HS-27A (cell line): ENCODE data around the gene CHRNA7.

Source experiments
- DNase-seq: peaks from one replicate; pipeline ENCODE4 v3.0.0-alpha.2; 2012; ENCODE audit warnings: low read depth, missing footprints

CHRNA7 gene

DNA sequence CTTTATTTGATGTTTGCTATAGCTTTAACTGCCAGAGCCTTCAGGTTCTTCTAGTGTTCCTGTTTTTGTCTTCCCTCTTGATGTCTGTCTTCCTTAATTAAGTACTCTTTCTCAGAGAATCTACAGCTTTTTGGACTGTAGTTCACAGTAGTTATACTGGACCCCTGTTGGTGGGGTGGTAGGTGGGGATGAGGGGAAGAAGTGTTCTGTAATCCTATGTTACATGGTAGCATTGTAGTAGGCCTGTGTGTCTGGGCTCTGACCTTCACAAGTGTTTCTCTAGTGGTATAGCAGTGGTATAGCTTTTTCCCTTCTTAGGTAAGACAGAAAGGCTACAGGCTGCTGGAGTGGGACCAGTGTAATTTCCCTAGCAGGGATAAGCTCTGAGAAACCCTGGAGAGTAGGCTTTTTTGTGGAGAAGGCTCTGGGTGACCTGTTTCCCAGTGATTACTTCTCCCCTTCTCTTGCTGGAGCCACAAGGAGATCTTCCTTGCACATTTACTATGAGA lies 59.6 kb downstream of the CHRNA7 start:
- no peak for DNase-seq

DNA sequence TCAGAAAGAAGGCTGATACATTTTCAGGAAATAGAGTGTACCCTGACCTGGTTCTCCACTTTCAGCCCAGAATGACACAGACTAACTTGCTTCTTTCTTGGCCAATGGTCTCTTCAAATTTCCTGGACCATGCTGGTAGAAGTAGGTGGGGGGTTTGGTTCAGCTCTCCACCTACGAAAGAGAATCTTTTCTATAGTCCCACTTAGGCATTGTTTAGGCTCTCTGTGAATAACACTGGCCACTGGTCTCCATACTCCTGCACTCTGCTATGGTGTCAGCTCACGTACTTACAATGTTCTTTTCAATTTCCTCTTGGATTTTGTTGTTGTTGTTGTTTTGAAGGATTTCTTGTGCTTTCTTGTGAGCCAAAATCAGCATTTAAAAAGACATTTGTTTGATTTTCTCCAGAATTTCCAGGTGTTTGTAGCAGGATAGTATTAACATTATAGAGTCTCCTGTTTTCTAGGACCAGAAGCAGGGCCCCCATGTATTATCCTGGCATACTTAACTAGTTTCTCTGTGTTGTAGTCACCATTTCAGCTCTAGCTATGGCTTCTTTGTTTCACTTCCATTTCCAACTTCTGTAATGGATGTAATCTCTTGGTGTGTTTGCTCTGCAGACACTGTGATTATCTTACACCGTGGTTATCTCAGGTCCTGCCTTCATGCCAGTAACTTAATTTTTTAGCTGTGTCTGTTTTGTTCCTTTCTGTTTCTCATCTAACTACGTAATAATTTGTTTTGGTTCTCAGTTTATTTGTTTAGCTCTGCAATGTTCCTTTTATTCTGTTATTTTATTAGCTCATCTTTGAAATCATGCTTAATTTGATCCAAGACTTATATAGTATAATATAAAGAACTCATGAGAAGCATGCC lies 61.4 kb downstream of the CHRNA7 start:
- DNase-seq, result no peak

DNA sequence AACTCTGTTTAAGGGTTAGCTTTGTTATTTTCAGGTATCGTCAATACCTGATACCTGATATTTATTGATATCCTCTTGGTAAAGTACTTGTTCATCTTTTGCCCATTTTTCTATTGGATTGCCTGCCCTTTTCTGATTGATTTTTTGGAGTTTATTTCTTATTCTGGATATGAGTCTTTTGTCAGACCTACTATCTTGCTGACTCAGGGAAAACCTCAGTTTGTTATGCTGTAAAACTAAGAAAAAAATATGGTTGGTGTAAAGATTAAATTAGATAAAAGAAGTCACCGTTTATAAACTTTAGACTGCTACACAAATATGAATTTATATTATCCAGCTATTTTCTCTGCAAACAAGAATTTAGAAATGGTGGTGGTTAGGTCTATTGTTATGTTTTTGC lies 65.9 kb downstream of the CHRNA7 start:
- DNase-seq, result no peak

DNA sequence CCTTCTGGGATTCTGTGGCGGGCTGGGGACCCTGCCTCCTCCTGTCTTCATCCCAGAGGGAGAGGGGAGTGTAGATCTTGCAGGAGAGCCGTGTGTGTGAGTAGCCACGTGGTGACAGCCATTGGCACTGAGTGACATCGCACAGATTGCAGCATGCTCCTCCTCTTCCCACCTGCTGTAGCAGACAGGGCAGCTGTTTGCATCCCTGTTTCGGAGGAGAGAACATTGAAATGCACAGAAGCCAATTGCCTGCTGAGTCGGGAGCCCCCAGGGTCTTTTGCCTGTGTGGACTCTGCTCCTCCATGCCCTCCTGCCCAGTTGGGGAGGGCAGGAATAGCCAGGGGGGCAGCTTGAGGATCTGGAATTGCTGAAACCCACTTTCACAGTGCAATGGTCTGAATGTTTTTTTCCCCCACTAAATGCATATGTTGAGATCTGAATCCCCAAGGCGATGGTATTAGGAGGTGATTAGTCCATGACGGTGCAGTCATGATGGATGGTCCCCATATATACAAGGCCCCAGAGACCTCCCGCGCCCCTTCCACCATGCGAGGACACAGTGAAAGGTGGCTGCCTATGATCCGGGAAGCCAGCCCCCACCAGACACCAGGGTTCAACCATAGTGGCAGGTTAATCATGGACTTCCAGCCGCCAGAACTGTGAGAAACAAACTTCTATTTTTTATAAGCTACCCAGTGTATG lies 66.8 kb downstream of the CHRNA7 start:
- no peak for DNase-seq

DNA sequence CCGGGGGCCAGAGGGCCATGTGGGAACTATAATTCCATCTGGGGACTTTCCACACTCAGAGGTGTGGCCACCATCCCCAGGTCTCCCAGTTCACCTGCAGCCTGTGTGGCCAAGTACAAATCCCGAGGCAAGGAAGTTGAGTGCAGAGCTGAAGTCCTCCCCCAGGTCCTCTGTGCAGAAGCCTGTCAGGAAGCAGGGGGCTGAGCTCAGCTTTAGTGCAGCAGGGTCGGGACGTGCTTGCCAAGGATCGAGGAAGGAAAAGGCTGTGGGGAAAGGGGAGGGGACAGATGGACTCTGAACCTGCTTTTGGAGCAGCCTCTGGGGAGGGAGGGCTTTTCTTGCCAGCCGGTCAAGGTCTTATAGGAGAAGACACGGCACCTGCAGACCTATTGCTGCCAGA lies 67.7 kb downstream of the CHRNA7 start:
- DNase-seq, result no peak

DNA sequence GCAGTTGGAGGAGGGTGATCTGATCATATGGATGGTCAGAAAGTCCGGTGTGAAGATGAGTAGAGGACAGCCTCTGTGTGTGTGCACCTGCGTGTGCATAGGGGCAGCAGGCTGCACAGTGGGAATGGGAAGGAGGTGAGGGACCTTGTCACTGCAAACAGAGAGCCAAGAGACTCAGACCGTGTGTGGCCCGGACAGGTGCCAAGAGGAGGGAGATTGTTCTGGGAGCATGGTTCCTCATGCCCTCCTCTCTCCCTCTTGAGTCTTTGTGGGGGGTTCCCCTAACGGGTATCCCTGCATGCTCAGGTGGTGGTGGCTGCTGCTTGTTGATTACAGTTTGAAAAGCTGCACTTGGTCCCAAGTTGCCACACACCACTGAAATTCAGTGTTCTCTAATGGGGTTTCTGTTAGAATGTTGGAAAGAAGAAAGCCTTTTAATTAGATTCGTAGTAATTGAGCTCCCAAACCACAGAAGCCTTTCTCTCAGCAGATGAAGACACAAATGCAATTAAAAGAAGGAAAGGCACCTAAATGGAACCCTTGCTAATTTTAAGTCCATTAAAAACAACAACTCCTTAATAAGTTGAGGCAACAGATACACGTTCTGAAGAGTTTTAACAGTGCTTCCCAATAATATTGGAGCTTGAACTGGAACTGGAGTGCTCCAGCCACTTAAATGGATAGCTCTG lies 68.9 kb downstream of the CHRNA7 start:
- no peak for DNase-seq

DNA sequence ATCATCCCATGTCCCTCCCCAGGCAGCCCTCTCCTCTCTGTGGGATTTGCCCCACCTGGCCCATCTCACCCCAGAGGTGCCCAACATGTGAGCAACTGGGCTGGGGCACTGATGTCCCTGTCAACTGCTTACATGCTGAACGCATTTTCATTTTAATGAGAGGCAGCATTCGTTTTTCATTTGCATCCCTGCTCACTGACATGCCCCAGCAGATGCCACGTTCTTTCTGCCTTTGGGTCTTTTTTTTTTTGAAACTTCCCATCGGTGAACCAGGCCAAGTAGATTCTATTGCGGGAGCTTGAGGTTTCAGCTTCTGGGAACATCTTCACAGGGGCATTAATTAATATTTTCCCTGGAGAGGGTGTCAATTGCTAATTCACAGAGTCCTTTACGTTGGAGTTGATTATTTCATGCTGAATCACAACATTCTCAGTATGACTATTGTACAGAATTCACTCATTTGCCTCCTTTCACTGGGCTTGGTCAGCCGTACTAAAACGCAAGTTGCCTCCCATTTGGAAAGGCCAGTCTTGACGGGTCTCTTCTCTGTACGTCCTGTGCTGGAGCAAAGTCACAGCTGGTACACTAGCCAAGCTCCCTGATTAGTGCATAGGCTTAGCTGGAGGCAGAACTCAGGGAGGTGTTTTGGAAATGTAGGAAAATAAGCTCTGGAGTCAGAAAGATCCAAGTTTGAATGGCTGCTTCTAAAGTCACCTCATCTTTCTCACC lies 69.8 kb downstream of the CHRNA7 start:
- DNase-seq, result no peak

DNA sequence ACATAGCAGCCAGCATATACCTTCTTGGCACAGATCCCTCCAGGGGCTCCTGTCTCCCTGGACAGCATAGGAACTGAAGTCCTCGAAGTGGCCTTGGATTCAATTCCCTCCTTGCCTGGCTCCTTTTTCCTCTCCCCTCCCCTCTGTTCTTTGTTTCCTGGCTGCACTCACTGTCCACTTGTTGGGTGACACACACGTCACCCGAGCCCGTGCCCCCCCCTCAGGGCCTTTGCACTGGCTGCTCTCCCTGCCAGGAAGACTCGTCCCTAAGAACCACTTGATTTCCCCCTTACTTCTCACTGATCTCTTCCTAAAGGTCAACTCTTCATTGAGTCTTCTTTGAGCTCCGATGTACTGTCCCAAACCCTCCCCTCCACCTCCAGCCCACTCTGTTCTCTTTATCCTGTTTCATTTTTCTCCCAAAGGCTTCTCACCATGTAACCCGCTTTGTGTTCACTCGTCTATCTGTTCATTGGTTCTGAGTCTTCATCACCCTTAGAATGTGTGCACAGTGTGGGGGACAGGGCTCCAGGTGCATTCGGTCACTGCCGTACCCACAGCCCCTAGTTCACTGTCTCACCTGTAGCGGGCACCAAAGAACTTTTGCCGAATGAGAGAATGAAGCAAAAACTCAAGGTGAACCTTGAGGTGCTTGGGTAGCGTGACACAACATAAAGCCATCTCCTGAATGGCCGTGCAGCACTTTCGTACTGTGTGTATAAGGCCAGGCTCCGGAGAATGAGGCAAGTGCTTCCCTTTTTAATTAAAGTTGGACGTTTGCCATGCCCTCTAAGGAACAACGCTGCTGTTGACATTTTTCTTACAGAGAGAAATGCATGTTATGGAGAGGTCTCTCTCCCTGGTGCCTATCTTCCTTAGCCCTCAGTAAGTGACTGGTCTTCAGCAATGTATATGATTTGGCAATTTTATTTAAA lies 74.0 kb downstream of the CHRNA7 start:
- DNase-seq, result no peak

DNA sequence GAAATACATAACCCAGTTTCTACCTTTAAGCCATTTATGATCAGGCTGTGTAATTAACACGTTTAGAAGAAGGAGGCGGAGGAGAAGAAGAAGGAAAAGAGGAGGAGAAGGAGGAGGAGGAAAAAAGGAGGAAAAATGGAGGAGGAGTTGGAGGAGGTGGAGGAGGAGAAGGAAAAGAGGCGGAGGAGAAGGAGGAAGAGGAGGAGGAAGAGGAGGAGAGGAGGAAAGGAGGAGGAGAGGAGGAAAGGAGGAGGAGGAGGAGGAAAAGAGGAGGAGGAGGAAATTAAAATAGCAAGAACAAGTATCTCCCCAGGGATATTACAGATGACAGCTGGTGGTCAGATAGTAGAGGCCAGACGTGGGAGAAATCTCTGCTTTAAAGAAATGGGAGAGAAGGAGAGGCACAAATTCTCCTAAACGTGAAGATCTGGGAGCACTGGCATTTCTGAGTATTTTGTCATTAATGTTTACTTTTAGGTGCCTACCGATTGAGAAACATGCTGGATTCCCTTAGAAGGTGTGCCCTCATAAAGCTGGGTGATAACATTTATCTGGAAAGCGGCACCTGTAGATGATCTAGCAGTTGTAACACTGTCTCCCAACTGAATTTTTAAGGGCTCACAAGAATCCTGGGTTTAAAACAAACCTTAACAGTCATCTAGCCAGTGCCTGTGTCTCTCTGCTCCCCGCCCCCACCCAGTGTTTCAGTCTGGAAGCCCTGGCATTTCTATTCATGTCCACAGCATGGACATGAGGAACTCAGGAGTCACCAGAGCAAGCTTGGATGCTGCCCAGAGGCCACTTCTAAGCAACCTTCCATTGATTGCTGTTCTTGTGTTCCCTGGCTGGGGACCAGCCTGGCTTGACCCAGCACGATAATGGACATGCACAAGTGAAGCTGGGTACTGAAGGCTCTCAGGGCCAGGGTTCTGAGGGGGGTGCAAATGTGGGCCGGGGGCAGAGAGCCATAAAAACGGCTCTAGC lies 75.2 kb downstream of the CHRNA7 start:
- DNase-seq, result no peak

DNA sequence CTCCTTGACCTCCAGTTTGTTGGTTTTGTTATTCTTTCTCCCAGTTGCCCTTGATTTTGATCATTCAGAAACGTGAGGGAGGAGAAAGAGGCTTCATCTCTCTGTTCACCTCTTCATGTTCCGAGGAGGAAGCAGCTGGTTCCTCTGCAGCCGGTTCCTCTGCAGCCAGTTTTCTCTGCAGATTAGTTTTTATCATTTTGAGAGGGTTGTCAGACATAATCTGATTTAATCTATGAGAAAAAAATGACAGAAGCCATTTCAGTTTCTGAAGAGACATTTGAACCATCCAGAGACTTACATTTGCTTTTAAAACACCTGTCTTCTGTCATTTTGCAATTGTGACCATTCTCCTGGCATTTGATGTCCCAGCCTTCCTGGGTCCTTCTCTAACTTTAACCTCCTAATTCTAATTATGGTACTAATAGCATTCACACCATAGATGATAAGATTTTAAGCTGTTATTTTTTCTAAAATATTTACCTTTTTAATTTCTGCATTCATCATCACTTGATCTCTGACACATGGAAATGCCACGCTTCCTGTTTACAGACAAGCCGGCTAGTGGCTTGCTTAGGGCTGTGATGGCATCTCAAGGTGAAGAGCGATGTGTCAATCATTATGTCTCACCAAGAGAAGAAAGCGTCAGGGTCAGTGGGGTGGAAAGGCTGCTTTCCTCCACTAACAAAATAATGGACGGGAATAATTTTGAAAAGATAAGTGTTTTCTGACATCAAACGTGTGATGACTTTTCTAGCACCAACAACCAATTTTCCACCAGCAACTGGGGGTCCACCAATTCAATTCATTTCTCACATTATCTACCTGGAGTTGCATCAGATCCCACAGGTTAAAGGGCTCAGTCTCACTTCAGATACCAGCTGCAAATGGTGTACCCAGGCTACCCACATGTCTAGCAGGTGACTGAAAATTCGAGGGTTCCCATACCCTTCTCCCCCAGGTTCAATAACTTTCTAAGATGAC lies 76.4 kb downstream of the CHRNA7 start:
- no peak for DNase-seq

DNA sequence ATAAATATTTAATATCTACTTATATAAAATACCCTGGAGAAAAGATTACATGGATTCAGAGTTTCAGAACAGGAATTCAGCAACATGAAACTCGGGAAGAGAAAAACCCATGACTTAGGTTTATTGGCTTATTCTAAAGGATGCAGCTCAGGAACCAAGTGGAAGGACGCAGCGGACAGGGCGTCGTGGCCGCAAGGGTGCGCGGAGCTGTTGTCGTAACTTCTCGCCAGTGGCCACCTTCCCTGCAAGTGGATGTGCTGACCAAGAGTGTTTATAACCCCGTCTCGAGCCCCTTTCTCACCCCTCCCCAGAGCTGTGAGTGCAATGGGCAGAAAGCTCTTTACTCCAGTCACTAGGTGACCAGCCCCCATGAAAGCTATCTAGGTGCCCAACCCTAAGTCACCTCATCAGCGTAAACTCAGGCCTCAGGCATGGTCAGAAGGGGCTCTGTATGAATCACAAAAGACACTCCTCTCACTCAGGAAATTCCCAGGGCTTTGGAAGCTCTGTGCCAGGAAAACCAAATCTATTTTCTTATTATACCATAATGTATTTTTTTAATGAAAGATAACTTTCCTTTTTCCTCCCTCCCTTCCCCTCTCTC lies 77.3 kb downstream of the CHRNA7 start:
- no peak for DNase-seq

DNA sequence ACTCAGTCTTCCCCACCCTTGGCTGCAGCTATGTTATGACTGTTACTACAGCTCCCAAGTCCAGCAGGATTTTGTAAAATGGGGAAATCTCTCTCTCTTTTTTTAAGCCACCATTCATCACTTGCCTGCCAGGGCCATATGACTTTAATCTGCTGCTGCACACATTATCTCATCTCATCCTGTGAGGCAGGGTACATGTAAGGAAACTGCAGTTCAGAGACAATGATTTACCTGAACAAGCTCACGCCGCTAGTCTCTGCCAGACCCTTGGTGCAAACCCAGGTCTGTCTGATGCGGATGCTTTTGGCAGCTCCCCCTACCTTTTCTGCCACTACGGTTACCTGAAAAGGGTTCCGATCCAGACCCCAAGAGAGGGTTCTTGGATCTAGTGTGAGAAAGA lies 78.3 kb downstream of the CHRNA7 start:
- DNase-seq, result no peak

DNA sequence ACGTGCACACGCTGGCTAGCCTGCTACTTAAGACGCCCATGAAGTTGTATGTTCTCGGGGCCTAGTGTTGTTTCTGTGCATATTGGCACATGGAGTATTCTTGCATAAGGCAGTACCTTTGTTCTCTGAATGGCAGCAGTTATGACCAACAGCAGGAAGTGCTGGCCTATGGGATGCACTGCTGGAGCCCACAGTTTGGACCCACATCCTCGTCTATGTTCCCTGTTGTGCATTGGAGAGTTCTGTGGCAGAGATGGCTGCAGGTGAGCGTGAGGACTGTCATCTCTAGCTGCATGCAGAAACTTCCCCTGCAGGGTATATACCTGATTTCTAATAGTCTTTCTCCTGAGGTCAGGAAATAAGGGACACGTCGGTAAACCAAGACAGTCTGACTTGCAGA lies 81.8 kb downstream of the CHRNA7 start:
- no peak for DNase-seq

DNA sequence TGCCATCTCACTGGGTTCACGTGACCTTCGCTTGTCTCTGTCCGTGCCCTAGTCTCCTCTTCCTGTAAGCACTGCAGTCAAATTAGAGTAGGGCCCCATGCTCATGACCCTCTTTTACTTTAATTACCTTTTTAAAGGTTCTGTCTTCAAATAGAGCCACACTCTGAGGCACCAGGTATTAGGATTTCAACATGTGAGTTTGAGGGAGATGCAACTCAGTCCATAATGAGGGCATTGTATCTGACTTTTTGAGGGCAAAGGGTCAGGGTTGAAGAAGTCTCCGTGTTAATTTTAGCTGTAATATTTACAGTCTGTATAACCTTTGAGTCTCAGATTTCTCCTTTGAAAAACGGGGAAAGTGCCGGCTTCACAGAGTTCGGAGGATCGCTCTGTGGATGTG lies 82.9 kb downstream of the CHRNA7 start:
- no peak for DNase-seq

DNA sequence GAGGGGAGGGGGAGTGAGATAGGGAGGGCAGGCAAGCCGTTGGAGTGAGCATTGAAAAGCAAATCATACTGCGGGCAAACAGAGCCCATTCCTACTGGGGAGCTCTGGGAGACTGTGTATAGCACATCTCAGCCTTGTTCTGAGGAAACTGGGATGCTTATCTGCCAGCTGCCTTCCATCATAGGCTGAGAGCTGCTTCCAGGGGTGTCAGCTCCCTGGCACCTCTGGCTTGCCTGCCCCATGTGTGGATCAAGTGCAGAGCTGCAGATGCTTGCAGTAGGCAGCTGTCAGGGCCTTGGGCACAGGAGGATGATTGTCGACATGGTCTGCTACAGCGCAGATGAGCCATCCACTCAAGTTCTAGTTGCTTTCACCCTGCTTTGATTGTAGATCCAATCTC lies 86.8 kb downstream of the CHRNA7 start:
- DNase-seq, result no peak

DNA sequence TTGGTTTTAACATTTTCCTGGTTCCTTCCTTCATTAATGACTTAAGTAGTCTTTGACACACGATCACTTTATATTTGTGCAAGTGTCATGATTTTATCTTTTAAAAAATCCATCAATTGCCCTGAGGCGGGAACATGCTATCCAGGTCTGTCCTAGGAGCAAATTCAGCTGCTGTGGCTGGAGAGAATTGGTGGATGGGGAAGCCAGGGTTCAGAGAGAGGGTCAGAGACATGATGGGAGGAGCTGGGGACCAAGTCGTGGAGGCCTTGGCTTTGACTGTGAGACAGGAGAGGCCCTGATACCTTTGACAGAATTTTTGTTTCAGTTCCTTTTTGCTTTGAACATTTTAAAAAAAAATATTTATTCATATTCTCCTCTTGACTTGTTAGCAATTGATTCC lies 89.0 kb downstream of the CHRNA7 start:
- no peak for DNase-seq

DNA sequence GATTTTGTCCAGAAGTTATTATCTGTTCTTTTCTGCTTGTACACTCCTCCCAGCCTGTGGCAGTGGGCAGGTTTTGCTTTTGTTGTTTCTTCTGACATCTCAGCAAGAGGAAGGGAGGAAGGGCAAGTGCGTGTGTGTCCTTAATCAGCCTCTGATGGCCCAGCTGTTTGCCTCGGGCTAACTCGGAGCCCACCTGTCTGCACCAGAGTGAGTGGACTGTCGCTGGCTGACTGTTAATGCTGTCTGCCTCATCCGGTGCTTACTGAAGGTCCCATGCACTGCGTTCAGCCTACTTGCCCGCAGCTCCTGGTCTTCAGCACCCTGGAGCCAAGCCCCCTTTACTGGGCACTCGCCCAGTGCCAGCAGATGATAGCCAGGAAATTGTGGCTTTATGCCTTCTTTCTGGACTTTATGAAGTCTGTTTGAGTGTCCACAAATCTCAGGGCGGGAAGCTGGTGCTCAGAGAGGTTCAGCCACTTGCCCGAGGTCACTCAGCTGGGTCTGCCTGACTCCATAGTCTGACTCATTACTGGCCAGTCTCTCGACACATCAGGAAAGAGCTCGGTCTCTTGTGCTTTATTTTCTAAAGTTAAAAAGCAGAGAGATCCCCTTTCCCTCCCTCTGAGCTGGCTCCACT lies 89.5 kb downstream of the CHRNA7 start:
- no peak for DNase-seq
